Transverse colon (tissue), 4 donors: ENCODE measurements around the gene NEU2. TPM values are rescaled to one million over a fixed set of nuclear protein-coding genes. Genes with fewer than 3 reads are reported as not detected.
A peak's percentile ranks its signal among the peaks of the same experiment; 100 is the strongest.

Source experiments
- DNase-seq: peaks from one replicate; pipeline ENCODE4 v3.0.0-alpha.2; 2019
- H3K27ac ChIP-seq, 4 donors: fragments of 200-600 bp; sonication (generic); 2 replicates each; pipeline ENCODE4 v1.5.1; 2016 to 2018; ENCODE audit warnings: inconsistent platforms in 4 of 4
- H3K27me3 ChIP-seq: fragments of 200-600 bp; sonication (generic); 2 replicates; pipeline ENCODE4 v1.5.1; 2017; ENCODE audit warnings: inconsistent platforms
- H3K36me3 ChIP-seq, 4 donors: fragments of 200-600 bp; sonication (generic); 2 replicates each; pipeline ENCODE4 v1.5.1; 2017 to 2019; ENCODE audit warnings: inconsistent platforms in 4 of 4
- H3K4me1 ChIP-seq, 4 donors: fragments of 200-600 bp; sonication (generic); 2 replicates each; pipeline ENCODE4 v1.5.1; 2017 to 2020; ENCODE audit warnings: inconsistent platforms in 4 of 4
- H3K4me3 ChIP-seq, 4 donors: fragments of 200-600 bp; sonication (generic); 1 replicate in 1 of 4; 2 replicates in 3 of 4; pipeline versions ENCODE4 v1.5.1 to v1.6.1; 2017 to 2019; ENCODE audit warnings: inconsistent platforms in 4 of 4
- H3K9me3 ChIP-seq, 2 donors: fragments of 200-600 bp; sonication (generic); 2 replicates each; pipeline ENCODE4 v1.5.1; 2017 to 2019; ENCODE audit warnings: inconsistent platforms in 2 of 2
- EP300 ChIP-seq: sonication (generic); formaldehyde crosslinking; IDR thresholded peaks from one replicate; pipeline ENCODE4 v1.6.1; 2017; ENCODE audit warnings: antibody characterized with exemption, low read depth
- POLR2A ChIP-seq: fragments of 450-650 bp; IDR thresholded peaks from one replicate; pipeline ENCODE4 v1.6.1; 2016; ENCODE audit warnings: antibody characterized with exemption, mild to moderate bottlenecking, moderate library complexity
- POLR2AphosphoS5 ChIP-seq, 3 donors: sonication (generic); formaldehyde crosslinking; IDR thresholded peaks; one replicate each; pipeline ENCODE4 v1.6.1; 2016; ENCODE audit warnings: antibody characterized with exemption in 3 of 3
- WGBS, 2 donors: methylation state at CpG; one replicate each; pipeline ENCODE4 v1.1.5; 2018; ENCODE audit warnings: low coverage in 1 of 2; 5-methylcytosine and 5-hydroxymethylcytosine counted together
- in situ Hi-C, 4 donors: fragments of 200-750 bp; cut with MboI; loops; one replicate each; pipeline versions ENCODE4 v1.15.0 to v1.15.1; 2017; ENCODE audit warnings: low sequenced_read_pairs in 3 of 4, low pct_ligation_motif_present in 1 of 4, low pct_unique_long_range_greater_than_20kb in 1 of 4
- intact Hi-C: fragments of 100-400 bp; cut with DNase I; formaldehyde crosslinking; loops from one replicate; pipeline ENCODE4 v1.15.1; 2023; ENCODE audit warnings: low total_unique reads
- total RNA-seq, 4 donors: library from RNA; depleted of rRNA; stranded (reverse); fragments of >200 nt; gene quantifications; one replicate each; pipeline ENCODE4 v1.1.0, GENCODE V29; 2016
- TF ChIP-seq, protein P1 (sequence below), 5 experiments: fragments of 200-600 bp in 3 of 5; fragments of 450-650 bp in 2 of 5; sonication (generic) in 3 of 5; IDR thresholded peaks; 1 replicate in 2 of 5; 2 replicates in 3 of 5; pipeline ENCODE4 v1.5.1; 2016 to 2017; ENCODE audit warnings: antibody characterized with exemption in 5 of 5, inconsistent platforms in 3 of 5, mild to moderate bottlenecking in 2 of 5, moderate library complexity in 1 of 5

The NEU2 gene
- total RNA-seq, 4 donors from 2014 or later: 0.41 TPM; not detected in 3

DNA sequence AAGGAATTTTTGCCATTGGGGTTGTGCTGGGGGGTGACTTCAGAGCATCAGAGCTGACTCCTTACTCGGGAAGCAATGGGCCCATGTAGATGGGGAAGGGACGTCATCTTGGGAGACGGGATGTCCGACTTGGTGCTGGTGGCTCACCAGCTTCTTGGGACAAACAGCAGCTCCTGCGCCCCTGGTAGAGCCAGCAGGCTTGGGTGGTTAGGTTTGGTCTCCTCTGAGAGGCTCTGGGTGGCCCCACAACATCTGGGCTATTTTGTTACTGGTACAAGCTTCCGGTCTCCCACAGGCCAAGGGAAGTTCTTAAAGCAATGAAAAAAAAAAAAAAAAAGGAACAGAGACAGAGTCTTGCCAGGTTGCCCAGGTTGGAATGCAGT lies 21.2 kb upstream of the NEU2 start:
- H3K27ac ChIP-seq: peak overlapping the region in 3 of 4 donors; percentile 83 to 87 (median 85)
- no peaks in the 10 kb centered on the region for H3K27me3 ChIP-seq
- peaks cover 0 to 17% (median 2%) of the 10 kb centered on the region in 4 donors for H3K4me1 ChIP-seq
- 72% methylated on average over 6 of the region's 6 CpGs; no CpG with 5 or more reads in 1 of the 2 donors for WGBS, 2 donors
- no peak for DNase-seq
- in situ Hi-C loops (no loop called here), intact Hi-C loops (no loop called here)
- no peaks in the 10 kb centered on the region for H3K36me3 ChIP-seq
- TF ChIP-seq EP300: no peak
- TF ChIP-seq, protein P1, sequence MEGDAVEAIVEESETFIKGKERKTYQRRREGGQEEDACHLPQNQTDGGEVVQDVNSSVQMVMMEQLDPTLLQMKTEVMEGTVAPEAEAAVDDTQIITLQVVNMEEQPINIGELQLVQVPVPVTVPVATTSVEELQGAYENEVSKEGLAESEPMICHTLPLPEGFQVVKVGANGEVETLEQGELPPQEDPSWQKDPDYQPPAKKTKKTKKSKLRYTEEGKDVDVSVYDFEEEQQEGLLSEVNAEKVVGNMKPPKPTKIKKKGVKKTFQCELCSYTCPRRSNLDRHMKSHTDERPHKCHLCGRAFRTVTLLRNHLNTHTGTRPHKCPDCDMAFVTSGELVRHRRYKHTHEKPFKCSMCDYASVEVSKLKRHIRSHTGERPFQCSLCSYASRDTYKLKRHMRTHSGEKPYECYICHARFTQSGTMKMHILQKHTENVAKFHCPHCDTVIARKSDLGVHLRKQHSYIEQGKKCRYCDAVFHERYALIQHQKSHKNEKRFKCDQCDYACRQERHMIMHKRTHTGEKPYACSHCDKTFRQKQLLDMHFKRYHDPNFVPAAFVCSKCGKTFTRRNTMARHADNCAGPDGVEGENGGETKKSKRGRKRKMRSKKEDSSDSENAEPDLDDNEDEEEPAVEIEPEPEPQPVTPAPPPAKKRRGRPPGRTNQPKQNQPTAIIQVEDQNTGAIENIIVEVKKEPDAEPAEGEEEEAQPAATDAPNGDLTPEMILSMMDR (IDR thresholded peaks at IDR 0.05): no peak
- TF ChIP-seq POLR2AphosphoS5 (IDR thresholded peaks at IDR 0.05): no peak
- TF ChIP-seq POLR2A: no peak
- peak overlapping the region in 3 of 4 donors; percentile 17 to 47 (median 21) for H3K4me3 ChIP-seq
- no peaks in the 10 kb centered on the region for H3K9me3 ChIP-seq

DNA sequence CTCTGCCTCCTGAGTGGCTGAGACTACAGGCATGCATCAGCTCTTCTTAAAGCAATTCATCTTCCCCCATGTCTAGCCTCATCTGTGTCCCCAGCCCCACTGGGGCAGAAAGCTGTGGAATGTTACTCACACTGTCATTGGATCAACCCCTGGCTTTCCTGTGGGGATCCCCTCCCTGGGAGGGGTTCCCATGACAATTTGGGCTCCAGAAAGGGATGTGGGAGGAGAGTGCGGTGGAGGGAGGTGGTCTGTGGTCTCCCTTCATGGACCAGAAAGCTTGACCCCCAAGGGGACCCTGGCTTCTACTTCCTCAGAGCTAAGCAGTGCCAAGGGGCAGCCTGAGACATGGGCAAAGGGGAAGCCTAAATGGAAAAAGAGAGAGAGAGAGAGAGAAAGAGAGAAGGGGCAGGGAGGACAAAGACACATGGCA lies 20.8 kb upstream of the NEU2 start:
- intact Hi-C loops: no loop called here
- no peaks in the 10 kb centered on the region for H3K9me3 ChIP-seq
- DNase-seq: no peak
- H3K27ac ChIP-seq: peak overlapping the region; percentile 83 to 87 (median 84)
- no peaks in the 10 kb centered on the region for H3K27me3 ChIP-seq
- peak overlapping the region in 3 of 4 donors; percentile 17 to 47 (median 21) for H3K4me3 ChIP-seq
- no peak for TF ChIP-seq POLR2AphosphoS5 (IDR thresholded peaks at IDR 0.05)
- TF ChIP-seq POLR2A: no peak
- no peaks in the 10 kb centered on the region for H3K36me3 ChIP-seq
- WGBS, 2 donors: 65 to 67% methylated on average over 1 of the region's 1 CpG
- peaks cover 0 to 17% (median 2%) of the 10 kb centered on the region in 4 donors for H3K4me1 ChIP-seq
- in situ Hi-C loops: no loop called here

GRCh38 chr2:233012301-233012971 lies 20.0 kb upstream of the NEU2 start:
- no peaks in the 10 kb centered on the region for H3K9me3 ChIP-seq
- DNase-seq: peak; percentile 72
- H3K4me3 ChIP-seq: peak overlapping the region in 3 of 4 donors; percentile 17 to 47 (median 21)
- WGBS, 2 donors: 28% methylated on average over 12 of the region's 12 CpGs; no CpG with 5 or more reads in 1 of the 2 donors
- H3K36me3 ChIP-seq: no peaks in the 10 kb centered on the region
- peaks cover 0 to 17% (median 5%) of the 10 kb centered on the region in 4 donors for H3K4me1 ChIP-seq
- TF ChIP-seq, protein P1 (IDR thresholded peaks at IDR 0.05): peak in 2 of 5 experiments; percentile 43 to 47
- TF ChIP-seq POLR2AphosphoS5 (IDR thresholded peaks at IDR 0.05) (peak in 2 of 3 donors; percentile 15 to 55), POLR2A (no peak), EP300 (no peak)
- intact Hi-C loops: no loop called here
- H3K27ac ChIP-seq: peak overlapping the region; percentile 83 to 87 (median 84)
- H3K27me3 ChIP-seq: no peaks in the 10 kb centered on the region
- in situ Hi-C loops: no loop called here

GRCh38 chr2:233013027-233013461 lies 19.4 kb upstream of the NEU2 start, which contains the start of gene NGEF:
NGEF (minus strand) TSS chr2:233013256; CDS start chr2:232974890, 38,366 bp downstream.
- Histone ChIP-seq H3K27me3 (no peaks in the 10 kb centered on the region), H3K27ac (peak within 1 kb of the TSS; percentile 83 to 87 (median 84)), H3K9me3 (no peaks in the 10 kb centered on the region), H3K4me3 (peak within 1 kb of the TSS in 3 of 4 donors; percentile 17 to 47 (median 21)), H3K4me1 (peaks cover 0 to 18% (median 6%) of the 10 kb centered on the region in 4 donors), H3K36me3 (no peaks in the 10 kb centered on the region)
- intact Hi-C loops: no loop called here
- TF ChIP-seq, protein P1 (IDR thresholded peaks at IDR 0.05): peak in 1 of 5 experiments; percentile 0
- TF ChIP-seq POLR2A: peak; percentile 51
- TF ChIP-seq POLR2AphosphoS5 (IDR thresholded peaks at IDR 0.05): peak in 2 of 3 donors; percentile 63 to 75
- TF ChIP-seq EP300: no peak
- in situ Hi-C loops: no loop called here
- WGBS, 2 donors: 55 to 56% methylated on average over 2 to 12 of the region's 12 CpGs
- DNase-seq: peak; percentile 91
